Measurements from ENCODE around the gene MAP7D1. TPM values are rescaled to one million over a fixed set of nuclear protein-coding genes. Genes with fewer than 3 reads are reported as not detected.

MAP7D1 gene
- total and polyA plus RNA-seq, 2 donors (not counting 3 experiments of a cell fraction or from before 2014, with no cell fraction given): 69.7 to 193 TPM

DNA sequence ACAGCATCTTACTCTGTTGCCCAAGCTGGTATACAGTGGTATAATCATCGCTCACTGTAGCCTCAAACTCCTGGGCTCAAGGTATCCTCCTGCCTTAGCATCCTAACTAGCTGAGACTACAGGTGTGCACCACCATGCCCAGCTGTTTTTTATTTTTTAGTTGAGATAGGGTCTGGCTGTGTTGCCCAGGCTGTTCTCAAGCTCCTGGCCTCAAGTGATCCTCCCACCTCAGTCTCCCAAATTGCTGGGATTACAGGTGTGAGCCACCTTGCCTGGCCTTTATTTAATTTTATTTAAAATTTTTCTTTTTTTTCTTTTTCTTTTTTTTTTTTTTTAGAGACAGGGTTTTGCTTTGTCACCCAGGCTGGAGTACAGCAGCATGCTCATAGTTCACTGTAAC, 9.2 kb downstream of the MAP7D1 start:
- DNase-seq (ENCODE audit: low read depth, low spot score): no peak
- no peak overlapping the region for H2AFZ ChIP-seq (ENCODE audit: low read depth, low read length)
- no TSS peak for BruUV-seq (replicated peaks)
- no peak overlapping the region for H3K4me2 ChIP-seq (ENCODE audit: insufficient read depth, low read length)
- intact Hi-C loops (cut with micrococcal nuclease) (no loop called here), dilution Hi-C loops (cut with MboI; ENCODE audit: extremely low pct_ligation_motif_present, low sequenced_read_pairs) (no loop called here)
- TF ChIP-seq, protein P1, sequence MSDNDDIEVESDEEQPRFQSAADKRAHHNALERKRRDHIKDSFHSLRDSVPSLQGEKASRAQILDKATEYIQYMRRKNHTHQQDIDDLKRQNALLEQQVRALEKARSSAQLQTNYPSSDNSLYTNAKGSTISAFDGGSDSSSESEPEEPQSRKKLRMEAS (IDR thresholded peaks at IDR 0.05; ENCODE audit: insufficient read depth, insufficient read length): no peak
- TF ChIP-seq, protein P2, sequence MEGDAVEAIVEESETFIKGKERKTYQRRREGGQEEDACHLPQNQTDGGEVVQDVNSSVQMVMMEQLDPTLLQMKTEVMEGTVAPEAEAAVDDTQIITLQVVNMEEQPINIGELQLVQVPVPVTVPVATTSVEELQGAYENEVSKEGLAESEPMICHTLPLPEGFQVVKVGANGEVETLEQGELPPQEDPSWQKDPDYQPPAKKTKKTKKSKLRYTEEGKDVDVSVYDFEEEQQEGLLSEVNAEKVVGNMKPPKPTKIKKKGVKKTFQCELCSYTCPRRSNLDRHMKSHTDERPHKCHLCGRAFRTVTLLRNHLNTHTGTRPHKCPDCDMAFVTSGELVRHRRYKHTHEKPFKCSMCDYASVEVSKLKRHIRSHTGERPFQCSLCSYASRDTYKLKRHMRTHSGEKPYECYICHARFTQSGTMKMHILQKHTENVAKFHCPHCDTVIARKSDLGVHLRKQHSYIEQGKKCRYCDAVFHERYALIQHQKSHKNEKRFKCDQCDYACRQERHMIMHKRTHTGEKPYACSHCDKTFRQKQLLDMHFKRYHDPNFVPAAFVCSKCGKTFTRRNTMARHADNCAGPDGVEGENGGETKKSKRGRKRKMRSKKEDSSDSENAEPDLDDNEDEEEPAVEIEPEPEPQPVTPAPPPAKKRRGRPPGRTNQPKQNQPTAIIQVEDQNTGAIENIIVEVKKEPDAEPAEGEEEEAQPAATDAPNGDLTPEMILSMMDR (IDR thresholded peaks at IDR 0.05; ENCODE audit: extremely low read depth in 1 of 2, insufficient read depth in 1 of 2, low read depth in 1 of 2, low read length in 2 of 2): no peak
- TF ChIP-seq POLR2A (IDR thresholded peaks at IDR 0.05; ENCODE audit: low read depth, low read length): no peak
- peaks cover 26% of the 10 kb centered on the region for H3K4me1 ChIP-seq (ENCODE audit: control insufficient read depth, extremely low read depth, insufficient read depth, low read length)
- no peaks in the 10 kb centered on the region for H3K9me3 ChIP-seq (replicated peaks; ENCODE audit: control insufficient read depth, insufficient read depth, low read length)
- no peaks in the 10 kb centered on the region for H3K9me1 ChIP-seq (replicated peaks; ENCODE audit: control insufficient read depth, extremely low read depth, insufficient read depth, low read length)
- H4K20me1 ChIP-seq (replicated peaks; ENCODE audit: control insufficient read depth, extremely low read depth, insufficient read depth, low read length): peaks cover 6% of the 10 kb centered on the region
- no peak for FAIRE-seq
- ChIA-PET POLR2A (no interaction called here), CTCF (interaction anchor here (1.5 to 2.1 kb wide), 2 partner anchors 14 to 23 kb away, joined by 3 to 9 read pairs; no protein-coding TSS in a partner anchor)
- no peak overlapping the region for H3K9ac ChIP-seq (replicated peaks; ENCODE audit: extremely low read depth, insufficient read depth, low read length)
- no peak overlapping the region for H3K4me3 ChIP-seq (replicated peaks in 1 of 3; ENCODE audit: insufficient read depth in 1 of 3, low read depth in 1 of 3, low read length in 3 of 3)
- H3K27me3 ChIP-seq (ENCODE audit: control insufficient read depth in 2 of 2, insufficient read depth in 2 of 2, low read length in 2 of 2): no peaks in the 10 kb centered on the region
- peaks cover 8 to 12% of the 10 kb centered on the region in 2 experiments for H3K36me3 ChIP-seq (ENCODE audit: control insufficient read depth in 2 of 2, extremely low read depth in 1 of 2, insufficient read depth in 2 of 2, low read length in 2 of 2)
- H3K27ac ChIP-seq (ENCODE audit: insufficient read depth, low read depth, low read length): no peak overlapping the region
- H3K79me2 ChIP-seq (ENCODE audit: control insufficient read depth, insufficient read depth, low read length): peaks cover 92% of the 10 kb centered on the region

DNA sequence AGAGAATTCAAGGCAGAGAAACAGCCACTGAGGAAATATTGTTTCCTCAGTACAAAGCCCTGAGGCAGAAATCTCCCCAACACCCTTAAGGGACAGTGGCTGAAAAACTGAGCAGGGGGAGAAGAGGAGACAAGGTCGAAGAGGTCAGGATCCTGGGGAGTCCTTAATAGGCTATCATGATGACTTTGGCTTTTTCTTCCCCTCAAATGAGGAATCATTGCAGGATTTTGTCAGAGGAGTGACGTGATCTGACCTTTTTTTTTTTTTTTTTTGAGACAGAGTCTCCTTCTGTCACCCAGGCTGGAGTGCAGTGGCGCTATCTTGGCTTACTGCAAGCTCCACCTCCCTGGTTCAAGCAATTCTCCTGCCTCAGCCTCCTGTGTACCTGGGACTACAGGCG, 10.2 kb downstream of the MAP7D1 start:
- no peak overlapping the region for H3K4me3 ChIP-seq (replicated peaks in 1 of 3; ENCODE audit: insufficient read depth in 1 of 3, low read depth in 1 of 3, low read length in 3 of 3)
- no peak overlapping the region for H3K9ac ChIP-seq (replicated peaks; ENCODE audit: extremely low read depth, insufficient read depth, low read length)
- peaks cover 92% of the 10 kb centered on the region for H3K79me2 ChIP-seq (ENCODE audit: control insufficient read depth, insufficient read depth, low read length)
- H3K27ac ChIP-seq (ENCODE audit: insufficient read depth, low read depth, low read length): no peak overlapping the region
- peaks cover 11 to 20% of the 10 kb centered on the region in 2 experiments for H3K36me3 ChIP-seq (ENCODE audit: control insufficient read depth in 2 of 2, extremely low read depth in 1 of 2, insufficient read depth in 2 of 2, low read length in 2 of 2)
- H4K20me1 ChIP-seq (replicated peaks; ENCODE audit: control insufficient read depth, extremely low read depth, insufficient read depth, low read length): peaks cover 6% of the 10 kb centered on the region
- intact Hi-C loops (cut with micrococcal nuclease): no loop called here
- POLR2A ChIA-PET: no interaction called here
- H3K9me3 ChIP-seq (replicated peaks; ENCODE audit: control insufficient read depth, insufficient read depth, low read length): no peaks in the 10 kb centered on the region
- CTCF ChIA-PET: interaction anchor here (1.2 kb wide), 1 partner anchor 17 kb away, joined by 3 read pairs; the partner anchor contains the start of gene TRAPPC3
- no TSS peak for BruUV-seq (replicated peaks)
- peaks cover 17% of the 10 kb centered on the region for H3K4me1 ChIP-seq (ENCODE audit: control insufficient read depth, extremely low read depth, insufficient read depth, low read length)
- H3K4me2 ChIP-seq (ENCODE audit: insufficient read depth, low read length): no peak overlapping the region
- DNase-seq (ENCODE audit: low read depth, low spot score) (no peak), FAIRE-seq (no peak)
- H3K9me1 ChIP-seq (replicated peaks; ENCODE audit: control insufficient read depth, extremely low read depth, insufficient read depth, low read length): no peaks in the 10 kb centered on the region
- no peak overlapping the region for H2AFZ ChIP-seq (ENCODE audit: low read depth, low read length)
- dilution Hi-C loops (cut with MboI; ENCODE audit: extremely low pct_ligation_motif_present, low sequenced_read_pairs): no loop called here
- no peak for TF ChIP-seq POLR2A (IDR thresholded peaks at IDR 0.05; ENCODE audit: low read depth, low read length)
- no peak for TF ChIP-seq EZH2 (IDR thresholded peaks at IDR 0.05; ENCODE audit: borderline replicate concordance, low read depth, low read length, severe bottlenecking)
- no peak for TF ChIP-seq GATA2 (IDR thresholded peaks at IDR 0.05; ENCODE audit: insufficient read depth, insufficient read length, low read depth, low read length)
- TF ChIP-seq, protein P2 (IDR thresholded peaks at IDR 0.05; ENCODE audit: extremely low read depth in 1 of 2, insufficient read depth in 1 of 2, low read depth in 1 of 2, low read length in 2 of 2): no peak
- TF ChIP-seq JUN (IDR thresholded peaks at IDR 0.05; ENCODE audit: borderline replicate concordance, insufficient read depth, insufficient read length, low read depth): no peak
- TF ChIP-seq, protein P1 (IDR thresholded peaks at IDR 0.05; ENCODE audit: insufficient read depth, insufficient read length): no peak
- TF ChIP-seq FOS (IDR thresholded peaks at IDR 0.05; ENCODE audit: borderline replicate concordance, insufficient read depth, low read length): no peak
- TF ChIP-seq POLR2AphosphoS5 (IDR thresholded peaks at IDR 0.05; ENCODE audit: insufficient read depth, low read depth, low read length): no peak
- no peak for TF ChIP-seq MYC (IDR thresholded peaks at IDR 0.05; ENCODE audit: low read depth, low read length)
- H3K27me3 ChIP-seq (ENCODE audit: control insufficient read depth in 2 of 2, insufficient read depth in 2 of 2, low read length in 2 of 2): no peaks in the 10 kb centered on the region
